DMS 273 (cell line): ENCODE results near the gene CTCFL.
"Not testable (repeated sequence)": the region's sequence is repeated elsewhere in the genome, so short reads cannot be mapped to it uniquely, and the experiment has no call there.

Experiments used
- DNase-seq: peaks from one replicate; lab custom pipeline; 2025; ENCODE audit not compliant: unreplicated experiment; lab: John Stamatoyannopoulos, UW

Gene CTCFL

GRCh38 chr20:57483287-57484050 lies 41.5 kb downstream of the CTCFL start:
- no peak for DNase-seq

- no peak for DNase-seq
Observed at GRCh38 chr20:57482796-57483195, 42.1 kb downstream of the CTCFL start.

- no peak for DNase-seq
Observed at GRCh38 chr20:57482148-57482547, 42.8 kb downstream of the CTCFL start.

GRCh38 chr20:57481281-57481711 lies 43.6 kb downstream of the CTCFL start:
- no peak for DNase-seq

- DNase-seq: no peak
Observed at GRCh38 chr20:57480444-57481160, 44.3 kb downstream of the CTCFL start.

GRCh38 chr20:57479196-57479595 lies 45.7 kb downstream of the CTCFL start:
- DNase-seq: no peak

GRCh38 chr20:57478176-57478575 lies 46.8 kb downstream of the CTCFL start:
- no peak for DNase-seq

- DNase-seq: no peak
Observed at GRCh38 chr20:57476641-57477461, 48.1 kb downstream of the CTCFL start.

GRCh38 chr20:57476084-57476526 lies 48.8 kb downstream of the CTCFL start:
- DNase-seq: no peak

GRCh38 chr20:57475388-57476083 lies 49.4 kb downstream of the CTCFL start:
- DNase-seq: no peak

- DNase-seq: no peak
Observed at GRCh38 chr20:57474816-57475215, 50.1 kb downstream of the CTCFL start.

GRCh38 chr20:57474205-57474604 lies 50.7 kb downstream of the CTCFL start:
- DNase-seq: no peak

- DNase-seq: no peak
Observed at GRCh38 chr20:57473246-57474048, 51.5 kb downstream of the CTCFL start.

GRCh38 chr20:57472474-57472873 lies 52.5 kb downstream of the CTCFL start:
- DNase-seq: not testable (repeated sequence)

- no peak for DNase-seq
Observed at GRCh38 chr20:57471496-57472372, 53.2 kb downstream of the CTCFL start.

GRCh38 chr20:57470666-57471495 lies 54.1 kb downstream of the CTCFL start:
- DNase-seq: no peak

GRCh38 chr20:57470212-57470522 lies 54.8 kb downstream of the CTCFL start:
- DNase-seq: no peak

GRCh38 chr20:57469418-57470211 lies 55.3 kb downstream of the CTCFL start:
- DNase-seq: no peak
